GM10266 (cell line): Measurements from ENCODE around the gene NOS3.
A peak's percentile ranks its signal among the peaks of the same experiment; 100 is the strongest.

ENCODE experiments used
- DNase-seq: peaks from one replicate; pipeline ENCODE4 v3.0.0; 2012; ENCODE audit errors: extremely low spot score
- TF ChIP-seq, protein P1 (sequence below): IDR thresholded peaks from 2 replicates; pipeline ENCODE4 v1.5.1; 2012; ENCODE audit warnings: mild to moderate bottlenecking, low read depth; ENCODE audit not compliant: control insufficient read depth, insufficient read depth; ENCODE audit errors: missing control alignments

NOS3 gene

DNA sequence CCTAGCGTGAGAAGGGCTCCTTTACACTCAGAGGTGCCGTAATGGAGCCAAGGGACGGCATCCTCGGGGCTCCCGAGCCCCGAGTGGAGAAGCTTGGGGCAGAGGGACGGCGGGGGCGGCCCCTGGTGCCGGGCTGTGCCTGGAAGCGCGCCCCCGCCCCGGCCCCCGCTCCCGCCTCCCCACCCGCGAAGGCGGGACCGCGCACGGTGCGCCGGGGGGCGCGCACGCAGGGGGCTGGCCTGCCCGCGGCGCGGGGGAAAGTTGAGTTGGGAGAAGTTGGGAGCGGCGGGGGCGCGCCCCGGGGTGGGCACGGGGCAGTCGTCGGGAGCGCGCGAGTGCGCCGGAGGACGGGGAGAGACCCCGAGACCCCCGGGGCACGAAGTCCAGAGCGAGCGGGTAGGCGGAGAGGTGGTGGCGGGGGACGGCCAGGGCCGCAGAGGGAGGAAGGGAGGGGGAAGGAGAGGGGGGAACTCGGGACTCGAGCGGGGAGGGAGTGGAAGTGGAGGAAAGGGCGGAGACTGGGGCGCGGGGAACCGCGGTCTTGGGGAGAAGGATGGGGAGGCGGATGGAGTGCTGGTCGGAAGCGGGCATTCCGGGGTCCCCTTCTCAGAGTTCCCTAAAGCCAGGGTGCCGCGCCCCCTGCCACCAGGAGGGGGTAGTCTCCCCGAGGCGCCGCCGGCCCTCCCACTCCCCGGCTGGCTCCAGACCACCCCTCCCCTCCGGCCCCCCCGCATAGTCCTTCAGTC lies 68.7 kb downstream of the NOS3 start, which contains the start of gene SLC4A2:
SLC4A2 (plus strand) TSS at position 223 of the 746 bp plus-strand sequence. CDS start 2,399 bp downstream, outside the sequence.
- peak; percentile 93 for DNase-seq
- TF ChIP-seq, protein P1, sequence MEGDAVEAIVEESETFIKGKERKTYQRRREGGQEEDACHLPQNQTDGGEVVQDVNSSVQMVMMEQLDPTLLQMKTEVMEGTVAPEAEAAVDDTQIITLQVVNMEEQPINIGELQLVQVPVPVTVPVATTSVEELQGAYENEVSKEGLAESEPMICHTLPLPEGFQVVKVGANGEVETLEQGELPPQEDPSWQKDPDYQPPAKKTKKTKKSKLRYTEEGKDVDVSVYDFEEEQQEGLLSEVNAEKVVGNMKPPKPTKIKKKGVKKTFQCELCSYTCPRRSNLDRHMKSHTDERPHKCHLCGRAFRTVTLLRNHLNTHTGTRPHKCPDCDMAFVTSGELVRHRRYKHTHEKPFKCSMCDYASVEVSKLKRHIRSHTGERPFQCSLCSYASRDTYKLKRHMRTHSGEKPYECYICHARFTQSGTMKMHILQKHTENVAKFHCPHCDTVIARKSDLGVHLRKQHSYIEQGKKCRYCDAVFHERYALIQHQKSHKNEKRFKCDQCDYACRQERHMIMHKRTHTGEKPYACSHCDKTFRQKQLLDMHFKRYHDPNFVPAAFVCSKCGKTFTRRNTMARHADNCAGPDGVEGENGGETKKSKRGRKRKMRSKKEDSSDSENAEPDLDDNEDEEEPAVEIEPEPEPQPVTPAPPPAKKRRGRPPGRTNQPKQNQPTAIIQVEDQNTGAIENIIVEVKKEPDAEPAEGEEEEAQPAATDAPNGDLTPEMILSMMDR, result peak; percentile 48

GRCh38 chr7:151060113-151060415 lies 69.2 kb downstream of the NOS3 start:
- no peak for DNase-seq
- TF ChIP-seq, protein P1, result no peak

- no peak for DNase-seq
- TF ChIP-seq, protein P1, result peak; percentile 14
These were observed 69.8 kb downstream of the NOS3 start for GRCh38 chr7:151060416-151061212.

DNA sequence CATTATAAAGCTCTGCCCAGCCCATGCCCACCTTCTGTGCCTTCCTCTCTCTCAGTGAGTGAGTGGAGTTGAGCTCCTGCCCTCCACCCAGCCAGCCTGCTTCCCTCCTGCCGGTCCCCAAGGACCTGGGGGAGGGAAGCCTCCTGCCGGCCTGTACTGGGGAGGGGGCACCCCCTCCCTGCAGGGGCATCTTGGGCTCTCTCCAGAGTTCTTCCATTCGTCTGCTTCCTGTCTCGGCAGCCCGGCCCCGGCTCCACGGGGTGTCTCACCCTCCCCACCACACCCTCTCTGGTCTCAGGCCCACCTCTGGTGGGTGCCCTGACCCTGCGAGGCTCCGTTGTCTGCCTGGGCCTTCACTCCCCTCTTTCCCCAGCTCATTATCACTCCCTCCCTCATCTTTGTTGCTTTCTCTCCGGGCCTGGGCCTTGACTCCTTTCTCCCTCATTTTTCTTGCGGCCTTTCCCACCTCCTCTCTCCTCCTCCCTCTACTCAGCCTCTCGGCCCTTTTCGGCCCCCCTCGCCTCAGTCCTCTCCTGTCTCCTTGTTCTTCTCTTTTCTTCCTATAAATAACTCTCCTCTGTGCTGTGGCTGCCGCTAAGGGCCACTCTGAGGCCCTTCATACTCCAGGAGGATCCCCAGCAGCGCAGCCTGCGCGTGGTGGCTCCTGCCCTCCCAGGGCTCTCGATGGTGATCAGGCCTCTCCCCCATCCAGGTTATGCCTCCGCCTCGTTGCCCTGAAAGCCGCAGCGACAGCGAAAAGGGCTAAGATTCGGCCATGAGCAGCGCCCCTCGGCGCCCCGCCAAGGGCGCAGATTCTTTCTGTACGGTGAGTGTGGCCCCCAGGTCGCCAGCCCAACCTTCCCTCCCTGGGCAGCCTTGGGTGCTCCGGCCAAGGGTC lies 70.6 kb downstream of the NOS3 start:
- TF ChIP-seq, protein P1, result no peak
- no peak for DNase-seq

DNA sequence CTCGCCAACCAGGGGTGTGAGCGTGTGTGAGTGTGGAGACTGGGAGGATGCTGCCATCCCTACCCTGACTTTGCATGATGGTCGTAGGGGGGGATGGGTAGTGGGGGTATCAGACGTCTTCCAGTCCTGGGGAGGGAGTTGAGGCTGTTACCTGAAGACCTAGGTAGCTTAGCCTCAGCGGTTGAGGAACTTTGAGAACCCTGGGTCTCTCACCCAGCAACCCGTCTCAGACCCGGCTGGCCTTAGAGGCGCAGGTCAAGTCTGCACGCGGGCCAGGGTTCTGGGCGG lies 71.2 kb downstream of the NOS3 start:
- DNase-seq, result no peak
- TF ChIP-seq, protein P1, result no peak

- no peak for DNase-seq
- TF ChIP-seq, protein P1, result no peak
These were observed 71.8 kb downstream of the NOS3 start for GRCh38 chr7:151062399-151063211.
